Measurements from ENCODE around the gene PIK3R1. TPM values are rescaled to one million over a fixed set of nuclear protein-coding genes. Genes with fewer than 3 reads are reported as not detected.

Gene PIK3R1
- total RNA-seq, 1 donor = 73.8 TPM

DNA sequence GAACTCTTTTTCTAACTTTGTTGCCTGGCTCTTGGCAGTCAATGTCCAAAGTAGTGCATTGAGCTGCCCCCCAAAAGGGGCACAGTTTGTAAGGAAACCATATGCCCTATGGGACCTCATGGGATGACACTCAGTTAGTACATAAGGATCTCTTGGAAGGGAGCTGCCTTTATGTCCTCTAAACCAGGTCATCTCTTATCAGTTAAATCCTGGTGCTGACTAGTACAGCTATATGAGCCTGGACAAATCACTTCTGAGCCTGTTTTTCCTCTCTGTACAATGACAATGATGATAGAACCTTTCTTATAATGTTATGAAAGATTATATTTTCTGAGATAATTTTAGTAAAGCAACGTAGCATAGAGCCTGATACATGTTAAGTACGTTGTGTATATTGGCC is 44.1 kb downstream of the PIK3R1 start:
- DNase-seq (ENCODE audit: low read depth) = no peak
- TF ChIP-seq, protein P1, sequence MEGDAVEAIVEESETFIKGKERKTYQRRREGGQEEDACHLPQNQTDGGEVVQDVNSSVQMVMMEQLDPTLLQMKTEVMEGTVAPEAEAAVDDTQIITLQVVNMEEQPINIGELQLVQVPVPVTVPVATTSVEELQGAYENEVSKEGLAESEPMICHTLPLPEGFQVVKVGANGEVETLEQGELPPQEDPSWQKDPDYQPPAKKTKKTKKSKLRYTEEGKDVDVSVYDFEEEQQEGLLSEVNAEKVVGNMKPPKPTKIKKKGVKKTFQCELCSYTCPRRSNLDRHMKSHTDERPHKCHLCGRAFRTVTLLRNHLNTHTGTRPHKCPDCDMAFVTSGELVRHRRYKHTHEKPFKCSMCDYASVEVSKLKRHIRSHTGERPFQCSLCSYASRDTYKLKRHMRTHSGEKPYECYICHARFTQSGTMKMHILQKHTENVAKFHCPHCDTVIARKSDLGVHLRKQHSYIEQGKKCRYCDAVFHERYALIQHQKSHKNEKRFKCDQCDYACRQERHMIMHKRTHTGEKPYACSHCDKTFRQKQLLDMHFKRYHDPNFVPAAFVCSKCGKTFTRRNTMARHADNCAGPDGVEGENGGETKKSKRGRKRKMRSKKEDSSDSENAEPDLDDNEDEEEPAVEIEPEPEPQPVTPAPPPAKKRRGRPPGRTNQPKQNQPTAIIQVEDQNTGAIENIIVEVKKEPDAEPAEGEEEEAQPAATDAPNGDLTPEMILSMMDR (IDR thresholded peaks at IDR 0.05; ENCODE audit: insufficient read depth, low read depth, low read length) = no peak

GRCh38 chr5:68260467-68260866 is 44.9 kb downstream of the PIK3R1 start:
- no peak for DNase-seq (ENCODE audit: low read depth)
- H3K4me3 ChIP-seq (ENCODE audit: low read depth, low read length) = no peak overlapping the region
- TF ChIP-seq, protein P1 (IDR thresholded peaks at IDR 0.05; ENCODE audit: insufficient read depth, low read depth, low read length) = no peak

More for the DNA sequence above, 44.1 kb downstream of the PIK3R1 start:
- H3K4me3 ChIP-seq (ENCODE audit: low read depth, low read length) = no peak overlapping the region

DNA sequence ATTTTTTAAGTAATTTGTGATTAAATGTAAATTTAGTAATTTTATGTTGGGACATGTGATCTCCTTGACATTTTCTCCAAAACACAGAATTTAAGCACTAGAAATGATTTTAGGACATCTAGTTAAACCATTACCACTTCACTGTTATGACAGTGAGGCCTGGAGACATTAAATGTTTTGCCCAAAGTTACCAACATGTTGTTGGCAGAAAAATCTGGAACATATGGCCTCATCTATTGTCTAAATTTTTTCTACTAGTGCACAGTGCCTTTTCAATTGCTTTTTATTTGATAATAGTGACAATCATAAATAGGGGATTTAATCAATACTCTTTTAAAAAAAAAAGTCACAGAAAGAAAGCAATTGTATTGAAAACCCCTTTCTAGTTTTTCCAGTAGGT is 45.6 kb downstream of the PIK3R1 start:
- no peak for DNase-seq (ENCODE audit: low read depth)
- TF ChIP-seq, protein P1 (IDR thresholded peaks at IDR 0.05; ENCODE audit: insufficient read depth, low read depth, low read length) = no peak
- H3K4me3 ChIP-seq (ENCODE audit: low read depth, low read length) = no peak overlapping the region

DNA sequence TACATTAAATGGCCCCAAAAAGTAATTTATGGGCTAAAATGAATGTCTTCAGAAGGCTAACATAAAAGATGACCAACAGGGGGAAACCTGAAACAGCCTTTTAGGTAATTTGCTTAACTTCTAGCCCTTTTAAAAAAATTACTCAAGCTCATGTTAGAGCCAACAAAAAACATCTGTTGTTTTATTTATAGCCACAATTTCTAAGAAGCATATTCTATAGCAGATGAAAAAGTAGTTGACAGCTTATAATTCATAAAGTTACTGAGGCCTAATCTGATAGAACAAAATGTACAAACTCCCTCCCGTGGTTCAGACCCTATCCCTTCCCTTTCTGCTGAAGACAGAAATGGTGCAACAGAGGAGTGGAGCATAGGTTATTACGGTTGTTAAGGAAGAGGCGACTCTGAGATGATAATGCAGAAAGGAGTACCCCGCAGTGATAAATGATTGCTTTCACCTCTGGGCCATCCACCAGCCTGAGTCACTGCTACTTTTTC is 46.1 kb downstream of the PIK3R1 start:
- H3K4me3 ChIP-seq (ENCODE audit: low read depth, low read length) = no peak overlapping the region
- peak; percentile 92 for DNase-seq (ENCODE audit: low read depth)
- TF ChIP-seq, protein P1 (IDR thresholded peaks at IDR 0.05; ENCODE audit: insufficient read depth, low read depth, low read length) = peak; percentile 39

DNA sequence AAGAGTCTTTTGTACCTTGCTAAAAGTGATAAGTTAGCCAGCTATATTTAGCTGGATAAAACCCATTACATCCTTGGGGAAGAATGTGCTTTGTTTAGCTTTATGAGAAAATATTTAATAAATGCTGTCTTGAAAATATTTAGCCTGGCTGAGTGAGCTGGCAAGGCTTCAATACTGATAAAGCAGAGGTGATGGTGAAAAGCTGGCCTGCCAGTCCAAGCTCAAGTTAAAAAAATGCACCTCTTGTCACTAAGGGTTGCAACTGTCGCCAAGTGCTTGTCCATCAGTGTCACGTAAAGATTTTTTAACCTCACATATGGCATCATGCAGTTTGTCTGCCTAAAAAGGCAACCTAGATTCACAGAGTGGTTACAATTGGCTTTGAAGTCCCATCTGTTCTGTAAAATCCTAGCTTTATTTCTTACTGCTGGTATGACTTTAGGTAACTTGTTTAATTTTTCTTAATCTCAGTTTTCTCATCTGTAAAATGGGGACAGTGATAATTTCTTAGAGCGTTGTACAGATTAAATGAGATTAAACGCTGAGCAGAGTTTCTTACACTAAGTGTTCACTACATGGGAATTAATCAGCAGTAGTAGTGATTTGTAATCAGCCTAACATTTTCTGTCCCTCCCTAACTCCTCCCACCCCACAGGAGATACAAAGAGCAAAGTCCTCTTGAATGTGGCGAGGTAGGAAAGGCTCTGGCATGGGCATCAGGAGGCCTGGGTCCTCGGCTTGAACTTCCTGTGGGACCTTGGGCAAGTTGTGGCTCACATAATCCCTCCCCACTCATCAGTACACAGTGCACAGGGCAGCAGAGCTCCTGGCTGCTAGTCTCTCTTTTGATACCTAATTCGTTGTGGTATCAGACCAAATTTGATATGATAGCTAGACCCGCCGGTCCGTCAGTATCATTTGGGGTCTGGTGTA is 48.7 kb downstream of the PIK3R1 start:
- no peak overlapping the region for H3K4me3 ChIP-seq (ENCODE audit: low read depth, low read length)
- DNase-seq (ENCODE audit: low read depth) = peak; percentile 63
- TF ChIP-seq, protein P1 (IDR thresholded peaks at IDR 0.05; ENCODE audit: insufficient read depth, low read depth, low read length) = no peak

DNA sequence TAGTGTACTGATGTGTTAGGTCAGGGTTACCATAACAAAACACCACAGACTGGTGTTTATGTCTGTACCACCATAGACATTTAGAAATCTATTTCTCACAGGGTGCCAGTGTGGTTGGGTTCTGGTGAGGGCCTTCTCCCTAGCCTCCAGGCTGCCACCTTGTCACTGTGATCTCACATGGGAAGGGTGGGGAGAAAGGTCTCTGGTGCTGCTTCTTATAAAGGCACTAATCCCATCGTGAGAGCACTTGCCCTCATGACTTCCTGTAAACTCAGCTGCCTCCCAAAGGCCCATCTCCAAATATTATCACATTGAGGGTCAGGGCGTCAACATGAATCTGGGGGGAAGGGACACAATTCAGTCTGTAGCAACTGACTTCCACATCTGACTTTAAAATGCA is 49.8 kb downstream of the PIK3R1 start:
- DNase-seq (ENCODE audit: low read depth) = peak; percentile 50
- TF ChIP-seq, protein P1 (IDR thresholded peaks at IDR 0.05; ENCODE audit: insufficient read depth, low read depth, low read length) = no peak

More for the DNA sequence above, 49.8 kb downstream of the PIK3R1 start:
- no peak overlapping the region for H3K4me3 ChIP-seq (ENCODE audit: low read depth, low read length)
